GM18517 (cell line): ENCODE results near the gene CDH23.

Experiments
- ATAC-seq: cut with Tn5 transposase; IDR thresholded peaks from one replicate; pipeline ENCODE4 v1.9.1; 2021; ENCODE audit warnings: mild to moderate bottlenecking, moderate library complexity; ENCODE audit not compliant: unreplicated experiment

The CDH23 gene

GRCh38 chr10:71648254-71648932 lies 251.7 kb downstream of the CDH23 start:
- no peak for ATAC-seq

DNA sequence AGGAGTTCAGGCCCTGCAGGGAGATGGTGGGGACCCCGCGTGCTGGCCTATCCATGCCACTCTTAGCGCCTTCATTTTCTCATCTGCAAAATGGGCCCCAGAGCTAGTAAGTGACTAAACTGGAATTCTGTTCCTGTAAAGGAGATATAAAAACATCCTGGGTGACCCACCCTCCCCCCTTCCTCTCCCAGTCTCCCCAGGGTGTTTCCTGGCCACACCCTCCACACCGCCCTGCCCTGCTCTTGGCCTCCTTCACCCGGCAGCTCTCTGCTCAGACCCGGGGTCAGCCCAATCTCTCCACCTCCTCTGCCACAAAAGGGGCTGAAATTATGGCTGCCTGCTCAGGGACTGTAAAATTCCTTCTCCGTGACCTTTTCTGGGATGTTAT lies 252.2 kb downstream of the CDH23 start:
- no peak for ATAC-seq

DNA sequence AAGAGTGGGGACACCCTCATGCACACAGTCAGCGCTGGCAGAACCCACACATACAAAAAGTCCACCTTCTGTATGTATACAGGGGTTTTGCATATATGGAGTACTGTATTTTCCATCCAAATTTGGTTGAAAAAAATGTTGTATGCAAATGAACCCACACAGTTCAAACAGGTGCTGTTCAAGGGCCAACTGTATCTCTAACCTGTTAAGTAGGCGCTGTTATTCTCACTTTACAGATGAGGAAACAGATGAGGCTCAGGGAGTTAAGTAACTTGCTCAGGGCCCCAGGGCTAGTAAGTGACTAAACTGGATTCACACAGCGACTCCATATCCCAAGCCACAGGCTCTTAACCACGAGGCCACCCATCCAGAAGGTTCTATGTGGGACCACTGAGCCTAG lies 252.9 kb downstream of the CDH23 start:
- ATAC-seq, result no peak

DNA sequence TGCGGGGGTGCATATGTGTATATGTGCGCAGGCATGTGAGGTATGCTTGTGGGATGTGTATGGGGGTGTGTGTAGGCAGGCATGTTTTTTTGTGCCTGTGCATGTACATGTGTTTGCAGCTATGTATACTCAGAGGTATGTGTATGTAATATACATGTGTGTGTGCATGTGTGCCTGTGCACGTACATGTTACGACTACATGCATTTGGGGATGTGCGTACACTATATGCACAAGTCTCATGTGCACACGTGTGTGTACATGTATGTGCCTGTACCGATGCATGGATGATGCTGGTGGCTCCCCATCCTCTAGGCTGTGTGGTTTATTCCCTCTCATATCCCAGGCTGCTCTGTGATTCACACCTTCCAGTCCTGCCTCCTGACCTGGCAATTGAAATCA lies 253.7 kb downstream of the CDH23 start:
- no peak for ATAC-seq

GRCh38 chr10:71651428-71651827 lies 254.7 kb downstream of the CDH23 start:
- no peak for ATAC-seq

DNA sequence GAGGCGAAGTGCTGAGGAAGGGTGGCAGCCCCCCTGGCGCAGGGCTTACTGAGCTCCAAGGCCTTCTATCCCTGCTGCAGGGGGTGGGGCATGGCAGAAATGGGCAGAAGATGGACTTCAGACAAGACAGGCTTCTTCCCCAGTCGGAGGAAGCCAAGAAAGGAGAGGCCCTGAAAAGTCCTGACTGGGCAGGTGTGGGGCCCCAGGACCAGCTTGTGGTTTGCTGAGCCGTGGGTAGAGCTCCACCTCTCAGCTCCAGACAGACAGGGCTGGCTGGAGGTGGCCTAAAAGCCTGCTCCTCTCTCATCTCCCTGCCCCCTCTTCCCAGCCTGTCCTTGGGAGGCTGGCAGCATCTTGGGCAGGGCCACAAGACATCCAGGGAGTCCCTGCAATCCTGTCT lies 255.2 kb downstream of the CDH23 start:
- no peak for ATAC-seq

GRCh38 chr10:71653044-71653443 lies 256.3 kb downstream of the CDH23 start:
- ATAC-seq, result no peak

DNA sequence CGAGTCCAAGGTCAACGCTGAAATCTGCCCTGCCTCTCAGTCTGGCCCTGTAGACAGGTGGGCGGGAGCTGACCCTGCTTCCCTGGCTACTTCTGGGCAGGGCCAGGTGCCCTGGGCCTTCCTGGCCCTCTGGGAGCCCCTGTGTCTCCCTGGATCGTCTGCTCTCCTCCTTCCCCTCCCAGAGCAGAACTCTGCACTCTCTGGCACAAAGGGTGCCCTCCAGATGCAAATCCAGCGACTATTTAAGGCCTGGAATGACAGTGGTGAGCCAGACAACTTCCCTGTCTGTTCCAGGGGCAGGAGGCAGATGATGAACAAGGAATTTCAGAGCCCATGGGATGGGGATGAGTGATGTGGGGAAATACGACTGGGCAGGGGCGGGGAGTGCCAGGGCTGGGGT lies 259.5 kb downstream of the CDH23 start:
- no peak for ATAC-seq

DNA sequence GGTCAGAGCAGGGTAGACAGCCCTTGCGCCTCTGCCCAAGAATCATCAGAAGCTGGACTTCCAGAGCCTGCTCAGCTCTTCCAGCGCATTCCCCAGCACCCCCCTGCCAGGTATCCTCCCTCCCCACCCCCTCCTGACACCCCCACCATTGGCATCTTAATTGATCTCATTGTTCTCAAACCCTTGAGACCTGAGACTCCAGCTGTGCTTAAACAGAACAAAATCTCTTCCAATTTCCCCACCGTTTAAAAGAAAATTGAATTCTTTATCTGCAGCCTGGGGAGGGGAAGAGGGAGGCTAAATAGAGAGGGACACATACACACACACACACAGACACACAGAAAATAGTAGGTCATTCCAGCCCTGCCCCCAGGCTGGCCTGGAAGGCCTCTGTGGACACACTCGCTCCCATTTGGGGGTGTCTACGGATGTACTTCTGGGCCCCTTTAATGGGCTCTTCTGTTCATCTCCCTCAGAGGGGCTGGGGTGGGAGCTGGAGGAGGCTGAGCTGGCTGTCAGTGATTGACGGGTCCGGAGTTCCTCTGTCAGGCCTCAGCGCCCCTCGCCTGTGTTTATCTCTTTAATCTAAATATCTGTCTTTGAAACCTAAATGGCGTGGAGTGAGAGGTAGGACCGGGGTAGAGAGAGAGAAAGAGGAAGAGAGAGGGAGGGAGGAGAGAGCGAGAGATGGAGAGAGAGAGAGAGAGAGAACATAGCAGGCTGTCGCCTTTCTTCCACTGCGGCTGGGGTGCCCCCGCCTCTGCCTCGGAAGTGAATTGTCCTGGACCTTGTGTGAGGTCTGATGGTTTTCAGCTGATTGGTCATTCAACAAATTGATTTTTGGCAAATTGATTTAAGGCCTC lies 261.1 kb downstream of the CDH23 start:
- ATAC-seq, result no peak

DNA sequence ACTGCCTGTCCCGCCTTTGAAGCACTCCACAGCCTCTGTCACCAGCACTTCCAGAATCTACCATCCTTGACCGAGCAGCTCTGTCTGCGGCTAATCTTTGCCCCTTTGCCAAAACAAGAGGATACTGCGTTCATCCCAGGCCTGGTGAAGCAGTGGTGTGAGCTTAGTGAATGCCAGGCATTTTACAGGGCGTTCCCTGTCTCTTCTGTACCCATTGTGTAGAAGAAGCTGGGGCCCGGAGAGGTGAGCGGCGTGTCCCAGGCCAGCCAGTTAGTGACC lies 261.7 kb downstream of the CDH23 start:
- no peak for ATAC-seq

DNA sequence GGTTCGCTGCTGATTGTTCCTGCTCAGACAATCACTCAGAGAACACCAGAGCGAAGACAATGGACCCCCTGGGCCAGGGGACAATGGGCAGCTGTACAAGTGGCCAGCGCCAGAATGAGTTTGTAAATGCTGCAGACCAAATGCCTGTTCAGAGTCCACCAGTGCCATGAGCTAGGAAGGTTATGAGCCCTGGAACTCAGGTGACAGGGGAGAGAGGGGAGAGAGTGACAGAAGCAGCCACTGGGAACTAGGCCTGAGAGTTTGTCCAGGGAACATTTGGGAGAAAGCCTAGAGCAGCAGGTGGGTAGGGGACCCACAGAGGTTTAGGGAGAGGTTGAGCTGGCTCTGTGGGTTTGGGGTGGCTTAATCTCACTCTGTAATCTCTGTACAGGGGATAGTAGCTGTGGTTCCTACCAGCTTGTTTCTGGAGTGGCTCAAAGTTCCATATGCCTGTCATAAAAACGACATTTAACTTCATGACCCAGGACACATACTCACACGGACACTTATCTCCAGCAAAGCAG lies 262.5 kb downstream of the CDH23 start:
- no peak for ATAC-seq

DNA sequence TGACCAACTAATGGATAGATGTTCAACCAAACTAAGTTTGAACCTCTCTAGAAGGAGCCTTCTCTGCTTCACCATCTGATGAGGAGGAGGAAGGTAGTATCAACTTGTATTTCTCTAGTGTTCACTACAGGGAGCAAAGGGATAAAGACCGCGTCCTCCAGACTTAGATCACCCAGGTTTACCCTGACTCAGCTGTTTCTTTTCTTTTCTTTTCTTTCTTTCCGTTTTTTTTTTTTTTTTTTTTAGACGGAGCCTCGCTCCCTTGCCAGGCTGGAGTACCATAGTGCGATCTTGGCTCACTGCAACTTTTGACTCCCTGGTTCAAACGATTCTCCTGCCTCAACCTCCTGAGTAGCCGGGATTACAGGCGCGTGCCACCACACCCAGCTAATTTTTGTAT lies 263.0 kb downstream of the CDH23 start:
- no peak for ATAC-seq

DNA sequence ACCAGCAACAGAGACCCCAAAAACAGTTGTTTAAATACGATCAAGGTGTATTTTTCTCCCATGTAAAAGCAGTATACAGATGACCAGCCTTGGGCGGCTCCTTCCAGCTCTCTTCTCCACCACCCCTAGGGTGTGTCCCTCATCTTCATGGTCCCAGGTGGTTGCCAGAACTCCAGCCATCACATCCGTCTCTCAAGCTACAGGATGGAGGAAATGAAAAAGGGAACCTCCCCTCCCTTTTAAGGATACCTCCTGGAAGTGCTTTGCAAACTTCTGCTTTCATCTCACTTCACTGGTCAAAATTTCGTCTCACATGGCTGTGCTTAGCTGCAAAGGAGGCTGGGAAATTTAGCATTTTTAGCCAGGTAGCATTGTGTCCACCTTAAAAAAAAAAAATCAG lies 263.6 kb downstream of the CDH23 start:
- ATAC-seq, result no peak

DNA sequence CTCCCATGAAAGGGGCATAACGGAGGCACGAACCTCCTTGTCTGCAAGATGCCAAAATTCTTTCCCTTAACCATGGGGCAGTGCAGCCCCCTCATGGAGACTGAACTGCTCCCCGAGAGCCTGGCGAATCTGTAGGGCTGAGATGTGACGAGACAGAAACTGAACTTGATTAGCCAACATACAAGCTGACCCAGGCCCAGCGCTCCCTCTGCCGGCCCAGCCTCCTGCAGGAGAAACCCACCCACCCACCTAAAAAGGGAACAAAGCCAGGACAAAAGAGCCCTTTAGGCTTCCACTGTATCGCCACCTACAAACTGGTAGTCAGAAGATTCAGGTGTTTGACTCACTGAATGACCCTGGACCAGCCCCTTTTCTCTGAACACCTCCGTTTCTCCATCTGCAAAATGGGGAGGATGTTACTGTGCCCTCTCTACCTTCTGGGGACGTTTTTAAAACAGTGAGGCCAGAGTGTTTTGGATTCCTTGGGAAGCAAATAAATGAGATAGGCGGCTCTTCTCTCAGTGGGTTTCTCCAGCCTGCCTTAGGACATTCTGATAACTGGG lies 264.4 kb downstream of the CDH23 start:
- ATAC-seq, result no peak

DNA sequence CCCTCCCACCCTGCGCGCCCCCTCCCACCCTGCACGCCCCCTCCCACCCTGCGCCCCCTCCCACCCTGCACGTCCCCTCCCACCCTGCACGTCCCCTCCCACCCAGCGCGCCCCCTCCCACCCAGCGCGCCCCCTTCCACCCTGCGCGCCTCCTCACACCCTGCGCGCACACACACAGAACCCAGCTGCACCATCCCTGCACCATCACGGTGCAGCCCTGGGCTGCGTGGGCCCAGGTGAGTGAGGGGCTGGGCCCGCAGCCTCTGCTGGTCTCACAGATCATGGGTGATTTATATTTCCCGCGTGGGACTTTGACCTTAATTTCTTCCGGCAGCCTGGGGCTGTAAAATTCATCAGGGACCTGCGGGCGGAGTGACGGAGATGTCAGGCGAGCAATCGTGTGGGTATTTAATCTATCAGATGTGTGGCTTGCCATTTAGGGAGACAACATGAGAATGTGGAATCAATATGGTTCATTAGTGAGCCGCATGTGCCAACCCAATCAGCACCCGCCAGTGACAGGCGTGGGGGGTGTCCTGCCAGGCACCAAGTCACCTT lies 265.1 kb downstream of the CDH23 start:
- ATAC-seq, result no peak

DNA sequence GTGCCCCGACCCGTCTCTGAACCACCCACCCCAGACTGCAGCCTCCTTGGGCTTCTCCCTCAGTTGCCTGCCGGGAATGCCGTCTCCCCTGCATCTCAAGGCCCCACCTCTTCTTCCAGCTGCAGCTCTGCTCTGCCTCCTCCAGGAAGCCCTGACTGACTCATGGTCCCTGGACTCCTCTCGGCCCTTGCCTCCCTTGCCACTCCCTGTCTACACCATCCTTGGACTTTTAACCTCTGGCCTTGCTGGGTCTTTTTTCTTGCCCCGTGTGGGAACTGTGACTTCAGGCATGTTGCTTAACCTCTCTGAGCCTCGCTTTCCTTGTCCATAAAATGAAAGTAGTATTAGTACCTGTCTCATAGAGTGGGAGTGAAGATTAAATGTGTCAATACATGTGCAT lies 266.6 kb downstream of the CDH23 start:
- ATAC-seq, result no peak

GRCh38 chr10:71664585-71664984 lies 267.9 kb downstream of the CDH23 start:
- no peak for ATAC-seq

DNA sequence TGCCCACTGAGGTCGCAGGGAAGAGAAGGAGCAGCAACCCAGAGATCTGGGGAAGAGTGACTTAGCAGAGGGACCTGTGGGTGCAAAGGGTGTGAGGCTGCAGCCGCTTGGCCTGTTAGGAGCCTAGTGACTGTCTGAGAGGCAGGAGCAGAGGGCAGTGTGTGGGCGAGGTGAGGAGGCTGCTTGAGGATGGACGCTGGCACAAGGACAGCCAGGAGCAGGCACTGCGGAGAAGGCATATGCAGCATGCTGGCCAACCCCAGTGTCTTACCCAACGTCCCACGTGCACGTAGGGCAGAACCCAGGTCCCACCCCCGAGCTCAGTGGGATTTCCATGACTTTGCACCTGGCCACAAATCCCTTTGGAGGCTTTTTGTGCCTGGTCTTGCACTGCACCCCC lies 268.7 kb downstream of the CDH23 start:
- ATAC-seq, result no peak

- no peak for ATAC-seq
Observed at GRCh38 chr10:71666639-71667386, 270.1 kb downstream of the CDH23 start.

- no peak for ATAC-seq
Observed at GRCh38 chr10:71667387-71667752, 270.6 kb downstream of the CDH23 start.
